WERI-Rb-1 (cell line): ENCODE results near the gene GCN1.

Experiments
- DNase-seq: peaks from one replicate; pipeline ENCODE4 v3.0.0-alpha.2; 2020
- H3K27ac ChIP-seq: fragments of 250-450 bp; sonication (Bioruptor Pico); 2 replicates; pipeline ENCODE4 v1.5.1; 2020; ENCODE audit warnings: mild to moderate bottlenecking, moderate library complexity
- H3K27me3 ChIP-seq: fragments of 250-450 bp; sonication (Bioruptor Pico); 2 replicates; pipeline ENCODE4 v1.5.1; 2021; ENCODE audit warnings: mild to moderate bottlenecking, low read depth, moderate library complexity; ENCODE audit not compliant: insufficient read depth, severe bottlenecking
- H3K36me3 ChIP-seq: fragments of 250-450 bp; sonication (Bioruptor Pico); 2 replicates; pipeline ENCODE4 v1.5.1; 2020; ENCODE audit warnings: mild to moderate bottlenecking, moderate library complexity
- H3K4me3 ChIP-seq: 2 replicates; pipeline ENCODE4 v1.5.1; 2011; ENCODE audit warnings: low read depth, mild to moderate bottlenecking, control low read depth, low read length
- H3K9me3 ChIP-seq: fragments of 250-450 bp; sonication (Bioruptor Pico); 2 replicates; pipeline ENCODE4 v1.5.1; 2021; ENCODE audit warnings: mild to moderate bottlenecking, moderate library complexity; ENCODE audit not compliant: severe bottlenecking
- CTCF ChIP-seq: IDR thresholded peaks from 2 replicates; pipeline ENCODE4 v1.5.1; 2011; ENCODE audit warnings: low read depth, mild to moderate bottlenecking, control low read depth, inconsistent platforms, low read length

GCN1 gene

GRCh38 chr12:120170631-120171030 is 23.9 kb downstream of the GCN1 start:
- Histone ChIP-seq H3K27me3 (no peaks in the 10 kb centered on the region), H3K9me3 (no peaks in the 10 kb centered on the region), H3K36me3 (peaks cover 76% of the 10 kb centered on the region), H3K27ac (no peak overlapping the region), H3K4me3 (no peak overlapping the region)
- no peak for TF ChIP-seq CTCF
- DNase-seq, result no peak

DNA sequence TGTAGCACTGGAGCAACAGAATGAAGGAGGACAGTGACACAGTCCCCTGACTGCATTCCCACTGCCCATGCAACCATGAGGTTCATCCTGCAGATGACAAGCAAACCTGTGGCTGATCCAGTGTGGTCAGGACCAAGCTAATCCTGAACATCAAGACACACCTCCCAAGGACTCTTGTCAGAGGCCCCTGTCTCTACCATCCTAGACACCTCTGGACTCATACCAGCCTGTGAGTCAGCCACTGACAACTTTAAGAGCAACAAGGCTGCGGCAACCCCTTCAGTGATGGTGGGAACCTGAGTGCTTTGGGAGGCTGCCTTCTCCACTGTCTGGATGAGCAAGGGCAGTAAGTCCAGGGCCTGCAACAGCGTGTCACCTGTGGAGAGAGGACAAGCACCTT is 24.6 kb downstream of the GCN1 start:
- no peak for DNase-seq
- no peak overlapping the region for H3K27ac ChIP-seq
- no peaks in the 10 kb centered on the region for H3K9me3 ChIP-seq
- TF ChIP-seq CTCF, result no peak
- peaks cover 77% of the 10 kb centered on the region for H3K36me3 ChIP-seq
- no peaks in the 10 kb centered on the region for H3K27me3 ChIP-seq
- H3K4me3 ChIP-seq, result no peak overlapping the region

DNA sequence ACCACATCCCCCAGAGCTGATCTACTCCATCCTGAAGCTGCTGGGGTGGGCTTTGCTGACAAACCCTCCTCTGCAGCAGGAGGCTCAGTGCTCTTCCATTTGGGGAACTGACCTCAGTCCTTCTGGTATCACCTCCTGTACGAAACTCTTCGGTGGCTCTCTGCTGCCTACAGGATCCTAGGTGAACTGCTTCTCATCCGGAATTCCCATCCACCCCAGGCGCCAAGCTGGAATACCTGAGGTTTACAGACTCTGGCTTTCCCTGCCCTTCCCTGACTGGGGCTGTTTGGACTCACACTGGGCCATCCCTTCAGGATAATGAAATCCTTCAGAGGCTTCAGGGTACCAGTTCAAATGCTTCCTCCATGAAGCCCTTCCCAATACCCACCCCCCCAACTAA is 26.2 kb downstream of the GCN1 start:
- TF ChIP-seq CTCF, result no peak
- Histone ChIP-seq H3K4me3 (no peak overlapping the region), H3K27ac (no peak overlapping the region), H3K36me3 (peaks cover 75% of the 10 kb centered on the region), H3K27me3 (no peaks in the 10 kb centered on the region), H3K9me3 (no peaks in the 10 kb centered on the region)
- DNase-seq, result no peak

GRCh38 chr12:120167529-120168095 is 26.9 kb downstream of the GCN1 start:
- H3K4me3 ChIP-seq, result no peak overlapping the region
- no peak overlapping the region for H3K27ac ChIP-seq
- no peak for DNase-seq
- no peaks in the 10 kb centered on the region for H3K9me3 ChIP-seq
- TF ChIP-seq CTCF, result no peak
- no peaks in the 10 kb centered on the region for H3K27me3 ChIP-seq
- peaks cover 75% of the 10 kb centered on the region for H3K36me3 ChIP-seq

- Histone ChIP-seq H3K4me3 (no peak overlapping the region), H3K27me3 (no peaks in the 10 kb centered on the region), H3K36me3 (peaks cover 82% of the 10 kb centered on the region), H3K27ac (no peak overlapping the region), H3K9me3 (no peaks in the 10 kb centered on the region)
- no peak for TF ChIP-seq CTCF
- no peak for DNase-seq
These were observed 30.2 kb downstream of the GCN1 start for GRCh38 chr12:120164293-120164692.

DNA sequence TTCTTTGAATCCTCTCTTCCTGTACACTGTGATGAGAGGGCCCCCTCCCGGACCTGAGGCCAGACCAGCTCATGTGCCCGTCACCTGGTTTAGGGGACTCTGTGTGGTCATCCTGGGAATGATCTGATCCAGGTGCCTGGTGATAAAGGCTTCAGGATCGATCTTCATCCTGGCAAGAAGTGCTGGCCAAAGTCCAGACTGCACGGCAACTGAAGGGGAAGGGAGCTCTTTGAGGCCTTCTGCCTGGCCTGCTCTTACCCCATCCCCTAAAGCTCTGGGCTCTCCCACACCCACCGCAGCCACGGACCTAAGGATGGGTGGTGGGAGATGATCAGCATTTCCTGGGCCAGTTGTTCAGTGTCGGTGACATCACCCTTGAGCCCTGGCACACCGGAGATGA is 31.8 kb downstream of the GCN1 start:
- Histone ChIP-seq H3K27ac (no peak overlapping the region), H3K27me3 (no peaks in the 10 kb centered on the region)
- DNase-seq, result no peak

More for the DNA sequence above, 31.8 kb downstream of the GCN1 start:
- no peak overlapping the region for H3K4me3 ChIP-seq
- TF ChIP-seq CTCF, result no peak
- peaks cover 84% of the 10 kb centered on the region for H3K36me3 ChIP-seq
- H3K9me3 ChIP-seq, result no peaks in the 10 kb centered on the region
